Measurements from ENCODE around the gene ZAP70. TPM values are rescaled to one million over a fixed set of nuclear protein-coding genes. Genes with fewer than 3 reads are reported as not detected.

The ZAP70 gene
- total RNA-seq, 1 experiment from 2014 or later: 0.61 TPM

DNA sequence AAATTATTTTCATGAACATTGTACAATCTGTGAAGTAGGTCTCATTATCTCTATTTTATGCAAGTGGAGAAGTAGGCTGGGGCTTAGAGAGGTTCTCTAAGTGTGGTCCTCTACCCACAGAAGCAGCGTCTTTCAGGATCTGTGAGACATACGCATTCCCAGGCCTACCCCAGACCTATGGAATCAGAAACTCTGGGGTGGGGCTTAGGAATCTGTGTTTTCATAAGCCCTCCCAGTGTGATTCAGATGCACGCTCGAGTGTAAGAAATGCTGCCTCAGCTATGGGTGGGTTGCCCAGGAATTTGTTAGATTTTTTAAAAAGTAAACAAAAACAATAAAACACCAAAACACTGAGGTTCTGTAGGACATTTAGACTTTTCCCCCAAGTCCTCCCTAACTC, 14.8 kb upstream of the ZAP70 start:
- no peaks in the 10 kb centered on the region for H3K9me3 Mint-ChIP-seq
- no peak overlapping the region for H3K4me3 Mint-ChIP-seq
- CTCF ChIA-PET: interaction anchor here (0.9 to 7.3 kb wide), 7 partner anchors 13 to 108 kb away, joined by 8 to 138 read pairs (median 67); partner anchors contain the start of genes ACTR1B, ANKRD36B, COX5B and ZAP70
- POLR2A ChIA-PET: interaction anchor here (1.2 kb wide), 1 partner anchor 35 kb away, joined by 4 read pairs; the partner anchor contains the start of gene ACTR1B
- peaks cover 6% of the 10 kb centered on the region; the same call in 1 of the 2 replicates for H3K27me3 Mint-ChIP-seq (ENCODE audit: low read depth)
- H3K27ac Mint-ChIP-seq: no peak overlapping the region
- H3K36me3 Mint-ChIP-seq: no peaks in the 10 kb centered on the region
- DNase-seq (ENCODE audit: low spot score) (no peak), ATAC-seq (no peak)
- TF ChIP-seq ELF4 (CRISPR knock-in tag; IDR thresholded peaks at IDR 0.05; ENCODE audit: low read depth) (no peak), IRF1 (CRISPR knock-in tag; IDR thresholded peaks at IDR 0.05) (no peak)
- H3K4me1 Mint-ChIP-seq: peaks cover 24% of the 10 kb centered on the region

- peak; percentile 78 for DNase-seq (ENCODE audit: low spot score)
- Mint-ChIP-seq H3K27me3 (ENCODE audit: low read depth) (peaks cover 6% of the 10 kb centered on the region; the same call in 1 of the 2 replicates), H3K9me3 (no peaks in the 10 kb centered on the region), H3K4me1 (peaks cover 24% of the 10 kb centered on the region), H3K27ac (no peak overlapping the region), H3K36me3 (no peaks in the 10 kb centered on the region), H3K4me3 (no peak overlapping the region)
- TF ChIP-seq, protein P1, sequence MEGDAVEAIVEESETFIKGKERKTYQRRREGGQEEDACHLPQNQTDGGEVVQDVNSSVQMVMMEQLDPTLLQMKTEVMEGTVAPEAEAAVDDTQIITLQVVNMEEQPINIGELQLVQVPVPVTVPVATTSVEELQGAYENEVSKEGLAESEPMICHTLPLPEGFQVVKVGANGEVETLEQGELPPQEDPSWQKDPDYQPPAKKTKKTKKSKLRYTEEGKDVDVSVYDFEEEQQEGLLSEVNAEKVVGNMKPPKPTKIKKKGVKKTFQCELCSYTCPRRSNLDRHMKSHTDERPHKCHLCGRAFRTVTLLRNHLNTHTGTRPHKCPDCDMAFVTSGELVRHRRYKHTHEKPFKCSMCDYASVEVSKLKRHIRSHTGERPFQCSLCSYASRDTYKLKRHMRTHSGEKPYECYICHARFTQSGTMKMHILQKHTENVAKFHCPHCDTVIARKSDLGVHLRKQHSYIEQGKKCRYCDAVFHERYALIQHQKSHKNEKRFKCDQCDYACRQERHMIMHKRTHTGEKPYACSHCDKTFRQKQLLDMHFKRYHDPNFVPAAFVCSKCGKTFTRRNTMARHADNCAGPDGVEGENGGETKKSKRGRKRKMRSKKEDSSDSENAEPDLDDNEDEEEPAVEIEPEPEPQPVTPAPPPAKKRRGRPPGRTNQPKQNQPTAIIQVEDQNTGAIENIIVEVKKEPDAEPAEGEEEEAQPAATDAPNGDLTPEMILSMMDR (IDR thresholded peaks at IDR 0.05): peak; percentile 45
- TF ChIP-seq, protein P2, sequence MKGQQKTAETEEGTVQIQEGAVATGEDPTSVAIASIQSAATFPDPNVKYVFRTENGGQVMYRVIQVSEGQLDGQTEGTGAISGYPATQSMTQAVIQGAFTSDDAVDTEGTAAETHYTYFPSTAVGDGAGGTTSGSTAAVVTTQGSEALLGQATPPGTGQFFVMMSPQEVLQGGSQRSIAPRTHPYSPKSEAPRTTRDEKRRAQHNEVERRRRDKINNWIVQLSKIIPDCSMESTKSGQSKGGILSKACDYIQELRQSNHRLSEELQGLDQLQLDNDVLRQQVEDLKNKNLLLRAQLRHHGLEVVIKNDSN (CRISPR knock-in tag; IDR thresholded peaks at IDR 0.05): no peak
- TF ChIP-seq HMGA2 (CRISPR knock-in tag; IDR thresholded peaks at IDR 0.05): no peak
- TF ChIP-seq, protein P3, sequence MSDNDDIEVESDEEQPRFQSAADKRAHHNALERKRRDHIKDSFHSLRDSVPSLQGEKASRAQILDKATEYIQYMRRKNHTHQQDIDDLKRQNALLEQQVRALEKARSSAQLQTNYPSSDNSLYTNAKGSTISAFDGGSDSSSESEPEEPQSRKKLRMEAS (CRISPR knock-in tag; IDR thresholded peaks at IDR 0.05): peak; percentile 76; the same call in 1 of the 2 replicates
- TF ChIP-seq FOXK1 (CRISPR knock-in tag; IDR thresholded peaks at IDR 0.05): no peak
- peak; percentile 89 for ATAC-seq
- POLR2A ChIA-PET: interaction anchor here (1.3 to 2.0 kb wide), 2 partner anchors 36 to 54 kb away, joined by 4 to 11 read pairs; partner anchors contain the start of genes ACTR1B and COX5B
- CTCF ChIA-PET: interaction anchor here (0.7 to 7.3 kb wide), 32 partner anchors 9 to 685 kb away, joined by 3 to 138 read pairs (median 5); partner anchors contain the start of genes ACTR1B, ANKRD36B, COX5B and ZAP70
Measured at GRCh38 chr2:97699765-97700444, 13.5 kb upstream of the ZAP70 start.

DNA sequence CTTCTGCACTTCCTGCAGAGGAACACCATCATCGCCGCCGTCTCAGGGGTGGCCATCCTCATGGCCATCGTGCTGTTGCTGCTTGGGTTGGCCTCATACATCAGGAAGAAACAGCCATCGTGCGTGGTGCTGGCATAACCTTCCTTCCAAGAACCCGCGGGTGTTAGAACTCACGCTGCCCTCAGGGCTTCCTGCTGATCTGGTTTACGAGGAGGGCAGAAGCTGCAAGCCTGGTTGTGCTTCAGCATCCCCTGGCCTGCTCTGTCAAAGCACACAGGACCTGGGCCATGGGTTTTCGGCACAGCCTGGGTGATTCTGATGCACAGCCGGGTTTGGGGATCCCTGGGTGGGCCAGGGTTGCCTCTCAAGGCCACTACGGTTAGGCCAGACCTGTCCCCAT, 12.2 kb upstream of the ZAP70 start:
- DNase-seq (ENCODE audit: low spot score) (no peak), ATAC-seq (no peak)
- ChIA-PET CTCF (interaction anchor here (1.3 to 7.3 kb wide), 9 partner anchors 10 to 111 kb away, joined by 3 to 138 read pairs (median 56); partner anchors contain the start of genes ACTR1B, ANKRD36B and ZAP70), POLR2A (no interaction called here)
- peaks cover 19% of the 10 kb centered on the region for H3K4me1 Mint-ChIP-seq
- H3K27me3 Mint-ChIP-seq (ENCODE audit: low read depth): peaks cover 6% of the 10 kb centered on the region; the same call in 1 of the 2 replicates
- TF ChIP-seq SP1 (CRISPR knock-in tag; conservative IDR thresholded peaks at IDR 0.05) (no peak), TEAD1 (CRISPR knock-in tag; IDR thresholded peaks at IDR 0.05) (no peak), NR1H2 (CRISPR knock-in tag; IDR thresholded peaks at IDR 0.05) (no peak), HMGA2 (CRISPR knock-in tag; IDR thresholded peaks at IDR 0.05) (no peak), SMAD4 (CRISPR knock-in tag; IDR thresholded peaks at IDR 0.05) (no peak), TCF7 (CRISPR knock-in tag; IDR thresholded peaks at IDR 0.05; ENCODE audit: low read depth) (no peak), RELA (CRISPR knock-in tag; IDR thresholded peaks at IDR 0.05; ENCODE audit: borderline replicate concordance) (no peak), ZNF423 (CRISPR knock-in tag; IDR thresholded peaks at IDR 0.05) (no peak), NR3C1 (CRISPR knock-in tag; conservative IDR thresholded peaks at IDR 0.05; ENCODE audit: low read depth) (no peak), PRRX2 (CRISPR knock-in tag; IDR thresholded peaks at IDR 0.05) (no peak), NFYB (CRISPR knock-in tag; conservative IDR thresholded peaks at IDR 0.05; ENCODE audit: low read depth) (no peak)
- TF ChIP-seq, protein P4, sequence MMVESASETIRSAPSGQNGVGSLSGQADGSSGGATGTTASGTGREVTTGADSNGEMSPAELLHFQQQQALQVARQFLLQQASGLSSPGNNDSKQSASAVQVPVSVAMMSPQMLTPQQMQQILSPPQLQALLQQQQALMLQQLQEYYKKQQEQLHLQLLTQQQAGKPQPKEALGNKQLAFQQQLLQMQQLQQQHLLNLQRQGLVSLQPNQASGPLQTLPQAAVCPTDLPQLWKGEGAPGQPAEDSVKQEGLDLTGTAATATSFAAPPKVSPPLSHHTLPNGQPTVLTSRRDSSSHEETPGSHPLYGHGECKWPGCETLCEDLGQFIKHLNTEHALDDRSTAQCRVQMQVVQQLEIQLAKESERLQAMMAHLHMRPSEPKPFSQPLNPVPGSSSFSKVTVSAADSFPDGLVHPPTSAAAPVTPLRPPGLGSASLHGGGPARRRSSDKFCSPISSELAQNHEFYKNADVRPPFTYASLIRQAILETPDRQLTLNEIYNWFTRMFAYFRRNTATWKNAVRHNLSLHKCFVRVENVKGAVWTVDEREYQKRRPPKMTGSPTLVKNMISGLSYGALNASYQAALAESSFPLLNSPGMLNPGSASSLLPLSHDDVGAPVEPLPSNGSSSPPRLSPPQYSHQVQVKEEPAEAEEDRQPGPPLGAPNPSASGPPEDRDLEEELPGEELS (CRISPR knock-in tag; IDR thresholded peaks at IDR 0.05): no peak
- H3K36me3 Mint-ChIP-seq: no peaks in the 10 kb centered on the region
- no peak overlapping the region for H3K27ac Mint-ChIP-seq
- no peaks in the 10 kb centered on the region for H3K9me3 Mint-ChIP-seq
- no peak overlapping the region for H3K4me3 Mint-ChIP-seq

All from WTC11 (cell line).